SK-N-SH (cell line): ENCODE results near the gene RNF138. TPM values are rescaled to one million over a fixed set of nuclear protein-coding genes. Genes with fewer than 3 reads are reported as not detected.

Experiments used
- CTCF ChIA-PET: fragments of 300-600, 350-600 bp; formaldehyde crosslinking; extraction: SDS; loops from one replicate; lab custom pipeline; 2021; lab: Yijun Ruan, JAX
- POLR2A ChIA-PET: fragments of 350-600 bp; sonication (Branson Sonifier 250); formaldehyde crosslinking; extraction: SDS; loops from one replicate; lab custom pipeline; 2020; ENCODE audit warnings: antibody characterized with exemption, inconsistent platforms; lab: Yijun Ruan, JAX
- DNase-seq: peaks from one replicate; pipeline ENCODE4 v3.0.0; 2012
- H2AFZ ChIP-seq: fragments of 200-600 bp; sonication (generic); 2 replicates; pipeline ENCODE4 v1.8.1; 2016; ENCODE audit warnings: antibody characterized with exemption, mild to moderate bottlenecking, low read depth
- H3F3A ChIP-seq: fragments of 200-600 bp; sonication (generic); replicated peaks from 2 replicates; pipeline ENCODE3; 2016; ENCODE audit warnings: antibody characterized with exemption, mild to moderate bottlenecking; ENCODE audit not compliant: insufficient read depth
- H3K27ac ChIP-seq, 2 experiments: fragments of 200-500 bp in 1 of 2; fragments of 200-600 bp in 1 of 2; sonication (Bioruptor generic) in 1 of 2; sonication (generic), shearing (Covaris generic) in 1 of 2; 2 replicates each; pipeline versions ENCODE4 v1.5.1 to v1.6.1; 2014 to 2016; ENCODE audit warnings: low read depth in 2 of 2, inconsistent platforms in 1 of 2, low read length in 1 of 2, mild to moderate bottlenecking in 1 of 2, mixed read lengths in 1 of 2
- H3K27me3 ChIP-seq: fragments of 200-600 bp; sonication (generic), shearing (Covaris generic); 2 replicates; pipeline ENCODE4 v1.6.1; 2016; ENCODE audit warnings: mixed run types; ENCODE audit not compliant: insufficient read depth
- H3K36me3 ChIP-seq, 2 experiments: fragments of 200-500 bp in 1 of 2; fragments of 200-600 bp in 1 of 2; sonication (Bioruptor generic) in 1 of 2; sonication (generic) in 1 of 2; replicated peaks in 1 of 2; 2 replicates each; pipeline versions ENCODE3 to v1.5.1; 2014 to 2016; ENCODE audit warnings: low read length in 1 of 2, mild to moderate bottlenecking in 1 of 2; ENCODE audit not compliant: insufficient read depth in 2 of 2, control insufficient read depth in 1 of 2
- H3K4me1 ChIP-seq, 2 experiments: fragments of 200-500 bp in 1 of 2; fragments of 200-600 bp in 1 of 2; sonication (Bioruptor generic) in 1 of 2; sonication (generic), shearing (Covaris generic) in 1 of 2; 2 replicates each; pipeline versions ENCODE4 v1.5.1 to v1.6.1; 2014 to 2016; ENCODE audit warnings: low read depth in 1 of 2, low read length in 1 of 2, mixed run types in 1 of 2; ENCODE audit not compliant: insufficient read depth in 2 of 2, control insufficient read depth in 1 of 2
- H3K4me2 ChIP-seq: fragments of 200-600 bp; sonication (generic), shearing (Covaris generic); 2 replicates; pipeline ENCODE4 v1.6.1; 2017; ENCODE audit warnings: mixed run types
- H3K4me3 ChIP-seq, 2 experiments: fragments of 200-500 bp in 1 of 2; fragments of 200-600 bp in 1 of 2; sonication (Bioruptor generic) in 1 of 2; sonication (generic), shearing (Covaris generic) in 1 of 2; 2 replicates each; pipeline versions ENCODE4 v1.5.1 to v1.8.1; 2014 to 2016; ENCODE audit warnings: low read depth in 2 of 2, inconsistent platforms in 1 of 2, low read length in 1 of 2, mild to moderate bottlenecking in 1 of 2, mixed read lengths in 1 of 2, moderate library complexity in 1 of 2
- H3K79me2 ChIP-seq: fragments of 200-600 bp; sonication (generic); 2 replicates; pipeline ENCODE4 v1.8.1; 2017; ENCODE audit warnings: mild to moderate bottlenecking; ENCODE audit not compliant: insufficient read depth
- H3K9ac ChIP-seq: fragments of 200-600 bp; sonication (generic); 2 replicates; pipeline ENCODE4 v1.6.1; 2017; ENCODE audit warnings: mixed run types
- H3K9me2 ChIP-seq: fragments of 200-600 bp; sonication (generic); 2 replicates; pipeline ENCODE4 v1.6.1; 2017; ENCODE audit warnings: mixed run types
- H3K9me3 ChIP-seq: fragments of 200-600 bp; sonication (generic); 2 replicates; pipeline ENCODE4 v1.6.1; 2017; ENCODE audit warnings: mixed run types, mild to moderate bottlenecking, moderate library complexity
- H4K20me1 ChIP-seq: fragments of 200-600 bp; sonication (generic); 2 replicates; pipeline ENCODE4 v1.6.1; 2017; ENCODE audit warnings: mild to moderate bottlenecking, mixed run types; ENCODE audit not compliant: insufficient read depth
- CHD2 ChIP-seq: fragments of 150-350 bp; IDR thresholded peaks from 2 replicates; pipeline ENCODE4 v1.6.1; 2018; ENCODE audit warnings: low read length; ENCODE audit not compliant: partially characterized antibody
- ELF1 ChIP-seq: IDR thresholded peaks from 2 replicates; pipeline ENCODE4 v1.4.0; 2012
- FOSL2 ChIP-seq: IDR thresholded peaks from 2 replicates; pipeline ENCODE4 v1.4.0; 2012; ENCODE audit warnings: low read depth, mild to moderate bottlenecking, moderate library complexity, borderline replicate concordance
- GATA2 ChIP-seq: sonication (generic); formaldehyde crosslinking; IDR thresholded peaks from 2 replicates; pipeline ENCODE4 v1.5.0; 2020; ENCODE audit warnings: mild to moderate bottlenecking, missing genetic modification reagents
- MEF2A ChIP-seq: IDR thresholded peaks from 2 replicates; pipeline ENCODE4 v1.4.0; 2012; ENCODE audit warnings: low read depth, borderline replicate concordance
- MXI1 ChIP-seq: IDR thresholded peaks from 2 replicates; pipeline ENCODE4 v1.6.1; 2012; ENCODE audit warnings: mild to moderate bottlenecking, low read depth, low read length, improper control_type of control experiment
- POLR2AphosphoS5 ChIP-seq: IDR thresholded peaks from 2 replicates; pipeline ENCODE4 v1.6.1; 2012; ENCODE audit warnings: low read depth, low read length
- RCOR1 ChIP-seq: fragments of 150-350 bp; IDR thresholded peaks from 2 replicates; pipeline ENCODE4 v1.6.1; 2017; ENCODE audit warnings: antibody characterized with exemption, low read length
- RFX5 ChIP-seq: IDR thresholded peaks from 2 replicates; pipeline ENCODE4 v1.6.1; 2012; ENCODE audit warnings: mild to moderate bottlenecking, improper control_type of control experiment, low read length
- SIN3A ChIP-seq: IDR thresholded peaks from 2 replicates; pipeline ENCODE4 v1.6.1; 2012; ENCODE audit warnings: low read depth, mild to moderate bottlenecking, low read length, moderate library complexity, borderline replicate concordance
- TAF1 ChIP-seq: IDR thresholded peaks from 2 replicates; pipeline ENCODE4 v1.6.1; 2012; ENCODE audit warnings: low read depth, mild to moderate bottlenecking, low read length, moderate library complexity, borderline replicate concordance
- TCF12 ChIP-seq: IDR thresholded peaks from 2 replicates; pipeline ENCODE4 v1.4.0; 2012
- TEAD4 ChIP-seq: IDR thresholded peaks from 2 replicates; pipeline ENCODE4 v1.4.0; 2012; ENCODE audit warnings: mild to moderate bottlenecking, borderline replicate concordance; ENCODE audit not compliant: insufficient read depth
- ZBTB33 ChIP-seq: IDR thresholded peaks from 2 replicates; pipeline ENCODE4 v1.4.0; 2012; ENCODE audit warnings: low read depth, borderline replicate concordance
- WGBS: methylation state at CpG from one replicate; pipeline ENCODE4 v1.1.6; 2017; ENCODE audit warnings: low lambda C conversion rate; 5-methylcytosine and 5-hydroxymethylcytosine counted together
- polyA plus RNA-seq, 3 experiments: library from polyadenylated mRNA; depleted of rRNA; stranded (reverse); fragments of >200 nt; gene quantifications; 2 replicates each; pipeline ENCODE4 v1.2.3, GENCODE V29; 2012
- TF ChIP-seq, protein P1 (sequence below): IDR thresholded peaks from 2 replicates; pipeline ENCODE4 v1.6.1; 2012; ENCODE audit warnings: mild to moderate bottlenecking, low read depth, low read length, moderate library complexity

The RNF138 gene
- polyA plus RNA-seq, 1 of the 3 experiments (the other 2 are of a cell fraction), result 22.3 TPM

DNA sequence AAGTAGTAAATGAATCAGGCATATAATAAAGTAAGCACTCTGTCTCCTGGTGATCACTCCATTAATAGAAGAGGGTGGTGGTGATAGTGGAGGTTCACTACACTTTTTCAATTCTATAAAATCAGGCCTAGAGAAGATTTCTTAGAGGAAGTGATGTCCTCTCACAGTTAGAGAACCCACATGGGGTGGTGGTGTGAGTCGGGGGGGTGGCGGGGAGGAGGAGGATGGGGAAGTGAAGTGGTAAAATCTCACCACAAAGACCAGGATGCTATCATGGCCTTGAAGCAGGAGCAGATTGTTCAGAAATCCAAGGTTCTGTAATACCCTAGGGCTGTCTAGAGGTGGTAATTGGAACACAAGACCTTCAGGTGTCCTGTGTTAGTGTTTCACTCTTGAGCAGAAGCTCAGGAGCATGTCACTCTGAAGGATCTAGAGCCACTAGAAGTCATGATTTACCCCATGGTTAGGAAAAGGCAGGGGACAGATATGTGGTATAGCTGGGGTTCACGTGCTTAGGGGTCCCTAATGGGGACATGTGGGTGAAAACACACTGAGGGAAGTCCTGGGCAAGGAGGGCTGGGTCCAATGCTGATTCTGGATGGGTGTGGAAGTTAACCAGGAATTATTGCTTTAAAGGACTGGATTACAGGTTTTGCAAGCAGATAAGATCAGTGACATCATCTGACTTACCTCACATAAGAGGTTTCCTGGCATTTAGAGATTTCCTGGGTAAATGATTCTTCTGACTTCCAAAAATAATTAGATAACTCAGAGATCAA is 42.1 kb upstream of the RNF138 start:
- Histone ChIP-seq H3K27ac (no peak overlapping the region), H3K4me2 (no peak overlapping the region), H3K9me2 (no peaks in the 10 kb centered on the region), H3K27me3 (no peaks in the 10 kb centered on the region), H3K4me3 (no peak overlapping the region), H3K9ac (no peak overlapping the region), H3K9me3 (no peaks in the 10 kb centered on the region), H3F3A (no peaks in the 10 kb centered on the region), H4K20me1 (no peaks in the 10 kb centered on the region), H3K4me1 (no peaks in the 10 kb centered on the region), H3K79me2 (no peaks in the 10 kb centered on the region), H2AFZ (no peak overlapping the region)
- CTCF ChIA-PET, result interaction anchor here (1.0 to 1.2 kb wide), 2 partner anchors 11 to 22 kb away, joined by 3 to 4 read pairs; no protein-coding TSS in a partner anchor
- no peak for DNase-seq
- TF ChIP-seq ELF1 (no peak), ZBTB33 (no peak), TAF1 (no peak), RFX5 (no peak), RCOR1 (no peak), TCF12 (no peak), MEF2A (no peak), TEAD4 (no peak), GATA2 (CRISPR knock-in tag) (no peak), SIN3A (no peak), POLR2AphosphoS5 (no peak), CHD2 (no peak), FOSL2 (no peak), MXI1 (no peak)
- TF ChIP-seq, protein P1, sequence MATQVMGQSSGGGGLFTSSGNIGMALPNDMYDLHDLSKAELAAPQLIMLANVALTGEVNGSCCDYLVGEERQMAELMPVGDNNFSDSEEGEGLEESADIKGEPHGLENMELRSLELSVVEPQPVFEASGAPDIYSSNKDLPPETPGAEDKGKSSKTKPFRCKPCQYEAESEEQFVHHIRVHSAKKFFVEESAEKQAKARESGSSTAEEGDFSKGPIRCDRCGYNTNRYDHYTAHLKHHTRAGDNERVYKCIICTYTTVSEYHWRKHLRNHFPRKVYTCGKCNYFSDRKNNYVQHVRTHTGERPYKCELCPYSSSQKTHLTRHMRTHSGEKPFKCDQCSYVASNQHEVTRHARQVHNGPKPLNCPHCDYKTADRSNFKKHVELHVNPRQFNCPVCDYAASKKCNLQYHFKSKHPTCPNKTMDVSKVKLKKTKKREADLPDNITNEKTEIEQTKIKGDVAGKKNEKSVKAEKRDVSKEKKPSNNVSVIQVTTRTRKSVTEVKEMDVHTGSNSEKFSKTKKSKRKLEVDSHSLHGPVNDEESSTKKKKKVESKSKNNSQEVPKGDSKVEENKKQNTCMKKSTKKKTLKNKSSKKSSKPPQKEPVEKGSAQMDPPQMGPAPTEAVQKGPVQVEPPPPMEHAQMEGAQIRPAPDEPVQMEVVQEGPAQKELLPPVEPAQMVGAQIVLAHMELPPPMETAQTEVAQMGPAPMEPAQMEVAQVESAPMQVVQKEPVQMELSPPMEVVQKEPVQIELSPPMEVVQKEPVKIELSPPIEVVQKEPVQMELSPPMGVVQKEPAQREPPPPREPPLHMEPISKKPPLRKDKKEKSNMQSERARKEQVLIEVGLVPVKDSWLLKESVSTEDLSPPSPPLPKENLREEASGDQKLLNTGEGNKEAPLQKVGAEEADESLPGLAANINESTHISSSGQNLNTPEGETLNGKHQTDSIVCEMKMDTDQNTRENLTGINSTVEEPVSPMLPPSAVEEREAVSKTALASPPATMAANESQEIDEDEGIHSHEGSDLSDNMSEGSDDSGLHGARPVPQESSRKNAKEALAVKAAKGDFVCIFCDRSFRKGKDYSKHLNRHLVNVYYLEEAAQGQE, result no peak
- TF ChIP-seq, all 33 proteins: peak for 0
- POLR2A ChIA-PET, result no interaction called here
- H3K36me3 ChIP-seq, result no peaks in the 10 kb centered on the region
- 75% methylated on average over 3 of the region's 3 CpGs for WGBS
